Vagina (tissue), 2 donors: ENCODE measurements around the gene KRT14.

Source experiments
- POLR2A ChIP-seq, 2 donors: fragments of 450-650 bp; IDR thresholded peaks; one replicate each; pipeline ENCODE4 v1.6.1; 2017; ENCODE audit warnings: antibody characterized with exemption in 2 of 2, mild to moderate bottlenecking in 2 of 2, moderate library complexity in 2 of 2
- TF ChIP-seq, protein P1 (sequence below), 3 experiments: fragments of 450-650 bp in 2 of 3; fragments of 200-600 bp in 1 of 3; sonication (generic) in 1 of 3; IDR thresholded peaks; one replicate each; pipeline ENCODE4 v1.5.1; 2017 to 2019; ENCODE audit warnings: antibody characterized with exemption in 3 of 3, mild to moderate bottlenecking in 2 of 3, moderate library complexity in 2 of 3

DNA sequence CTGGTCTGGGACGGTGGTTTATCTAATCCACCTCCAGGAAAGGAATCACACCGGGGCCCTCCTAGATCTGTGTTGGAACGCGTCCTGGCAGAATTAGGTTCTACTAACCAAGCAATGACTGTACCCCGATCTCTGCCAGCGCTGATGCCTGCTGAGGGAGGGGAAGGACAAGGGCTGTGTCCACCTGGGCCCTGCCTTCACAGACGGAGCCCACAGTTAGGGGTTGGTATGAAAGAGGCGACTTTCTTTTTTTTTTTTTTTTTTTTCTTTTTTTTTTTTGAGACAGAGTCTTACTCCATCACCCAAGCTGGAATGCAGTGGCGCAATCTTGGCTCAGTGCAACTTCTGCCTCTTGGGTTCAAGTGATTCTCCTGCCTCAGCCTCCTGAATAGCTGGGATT is 48.7 kb downstream of the KRT14 start:
- TF ChIP-seq, protein P1, sequence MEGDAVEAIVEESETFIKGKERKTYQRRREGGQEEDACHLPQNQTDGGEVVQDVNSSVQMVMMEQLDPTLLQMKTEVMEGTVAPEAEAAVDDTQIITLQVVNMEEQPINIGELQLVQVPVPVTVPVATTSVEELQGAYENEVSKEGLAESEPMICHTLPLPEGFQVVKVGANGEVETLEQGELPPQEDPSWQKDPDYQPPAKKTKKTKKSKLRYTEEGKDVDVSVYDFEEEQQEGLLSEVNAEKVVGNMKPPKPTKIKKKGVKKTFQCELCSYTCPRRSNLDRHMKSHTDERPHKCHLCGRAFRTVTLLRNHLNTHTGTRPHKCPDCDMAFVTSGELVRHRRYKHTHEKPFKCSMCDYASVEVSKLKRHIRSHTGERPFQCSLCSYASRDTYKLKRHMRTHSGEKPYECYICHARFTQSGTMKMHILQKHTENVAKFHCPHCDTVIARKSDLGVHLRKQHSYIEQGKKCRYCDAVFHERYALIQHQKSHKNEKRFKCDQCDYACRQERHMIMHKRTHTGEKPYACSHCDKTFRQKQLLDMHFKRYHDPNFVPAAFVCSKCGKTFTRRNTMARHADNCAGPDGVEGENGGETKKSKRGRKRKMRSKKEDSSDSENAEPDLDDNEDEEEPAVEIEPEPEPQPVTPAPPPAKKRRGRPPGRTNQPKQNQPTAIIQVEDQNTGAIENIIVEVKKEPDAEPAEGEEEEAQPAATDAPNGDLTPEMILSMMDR (IDR thresholded peaks at IDR 0.05) = no peak
- TF ChIP-seq POLR2A (IDR thresholded peaks at IDR 0.05) = no peak
